HG03442 (cell line): ENCODE results near the gene SRCAP.

Experiments
- ATAC-seq: cut with Tn5 transposase; IDR thresholded peaks from one replicate; pipeline ENCODE4 v1.9.1; 2021; ENCODE audit warnings: mild to moderate bottlenecking, moderate library complexity; ENCODE audit not compliant: unreplicated experiment

Gene SRCAP

DNA sequence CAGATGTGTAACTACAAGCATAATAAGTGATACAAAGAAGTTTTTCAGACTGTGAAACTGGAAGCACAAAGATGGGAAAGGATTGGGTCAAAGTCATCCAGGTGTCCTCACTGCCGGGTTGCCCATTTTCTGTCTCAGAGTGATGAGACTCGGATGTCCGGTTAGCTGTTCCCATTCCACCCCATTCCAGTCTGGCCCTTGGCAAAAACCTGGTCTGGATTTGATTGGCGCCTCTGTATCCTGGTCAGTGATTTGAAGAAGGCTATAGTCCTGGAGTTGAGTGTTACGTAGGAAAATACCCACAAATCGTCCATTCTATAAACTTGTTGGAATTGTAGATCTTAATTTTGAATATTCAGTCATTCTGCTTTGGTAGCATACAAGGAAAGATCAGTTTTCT lies 29.4 kb downstream of the SRCAP start:
- no peak for ATAC-seq

DNA sequence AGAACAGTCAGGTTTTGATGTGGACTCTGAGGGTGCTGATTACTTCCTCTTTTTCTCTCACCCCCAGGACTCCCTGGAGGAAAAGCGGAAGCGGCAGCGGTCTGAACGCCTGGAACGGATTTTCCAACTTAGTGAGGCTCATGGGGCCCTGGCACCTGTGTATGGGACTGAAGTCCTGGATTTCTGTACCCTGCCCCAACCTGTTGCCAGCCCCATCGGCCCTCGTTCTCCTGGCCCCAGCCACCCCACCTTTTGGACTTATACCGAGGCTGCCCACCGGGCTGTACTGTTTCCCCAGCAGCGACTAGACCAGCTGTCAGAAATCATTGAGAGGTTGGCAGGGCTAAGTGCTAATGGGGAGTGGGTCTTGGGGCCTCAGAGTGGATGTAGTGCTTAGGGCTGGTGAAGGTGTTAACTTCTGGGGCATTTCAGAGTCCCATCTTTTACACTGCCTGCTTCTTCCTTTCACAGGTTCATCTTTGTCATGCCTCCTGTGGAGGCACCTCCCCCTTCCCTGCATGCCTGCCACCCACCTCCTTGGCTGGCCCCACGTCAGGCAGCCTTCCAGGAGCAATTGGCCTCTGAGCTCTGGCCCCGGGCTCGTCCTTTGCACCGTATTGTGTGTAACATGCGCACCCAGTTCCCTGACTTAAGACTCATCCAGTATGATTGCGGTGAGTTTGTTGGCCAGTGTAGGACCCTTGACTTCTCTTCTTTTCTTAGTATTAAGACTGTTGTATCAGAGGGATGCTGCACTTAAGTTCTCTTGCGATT lies 30.1 kb downstream of the SRCAP start:
- no peak for ATAC-seq

DNA sequence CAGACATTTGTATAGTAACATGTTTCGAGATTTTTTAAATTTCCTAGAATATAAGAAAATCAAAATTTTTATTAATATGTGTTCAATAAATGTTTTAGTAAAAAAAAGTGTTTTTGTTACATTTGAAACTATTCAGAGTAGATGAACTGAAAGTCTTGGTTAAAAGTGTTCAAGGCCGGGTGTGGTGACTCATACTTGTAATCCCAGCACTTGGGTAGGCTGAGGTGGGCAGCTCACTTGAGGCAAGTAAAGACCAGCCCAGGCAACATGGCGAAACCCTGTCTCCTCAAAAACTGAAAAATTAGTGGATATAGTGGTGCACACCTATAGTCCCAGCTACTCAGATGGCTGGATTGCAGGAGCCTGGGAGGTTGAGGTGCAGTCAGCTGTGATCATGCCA lies 32.4 kb downstream of the SRCAP start:
- ATAC-seq, result no peak

DNA sequence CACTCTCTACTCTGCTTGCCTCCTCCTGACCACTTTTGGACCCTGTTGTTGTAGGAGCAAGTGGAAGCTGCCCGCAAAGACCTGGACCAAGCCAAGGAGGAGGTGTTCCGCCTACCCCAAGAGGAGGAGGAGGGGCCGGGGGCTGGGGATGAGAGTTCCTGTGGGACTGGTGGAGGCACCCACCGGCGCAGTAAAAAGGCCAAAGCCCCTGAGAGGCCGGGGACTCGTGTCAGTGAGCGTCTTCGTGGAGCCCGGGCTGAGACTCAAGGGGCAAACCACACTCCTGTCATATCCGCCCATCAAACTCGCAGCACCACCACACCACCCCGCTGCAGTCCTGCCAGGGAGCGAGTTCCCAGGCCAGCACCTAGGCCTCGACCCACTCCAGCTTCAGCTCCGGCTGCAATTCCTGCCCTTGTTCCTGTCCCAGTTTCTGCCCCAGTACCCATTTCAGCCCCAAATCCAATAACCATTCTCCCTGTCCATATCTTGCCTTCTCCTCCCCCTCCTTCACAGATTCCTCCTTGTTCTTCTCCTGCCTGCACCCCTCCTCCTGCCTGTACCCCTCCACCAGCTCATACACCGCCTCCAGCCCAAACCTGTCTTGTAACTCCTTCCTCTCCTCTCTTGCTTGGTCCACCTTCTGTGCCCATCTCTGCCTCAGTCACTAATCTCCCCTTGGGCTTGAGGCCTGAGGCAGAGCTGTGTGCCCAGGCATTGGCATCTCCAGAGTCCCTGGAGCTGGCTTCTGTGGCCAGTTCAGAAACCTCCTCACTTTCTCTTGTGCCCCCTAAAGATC lies 38.2 kb downstream of the SRCAP start:
- ATAC-seq, result no peak

DNA sequence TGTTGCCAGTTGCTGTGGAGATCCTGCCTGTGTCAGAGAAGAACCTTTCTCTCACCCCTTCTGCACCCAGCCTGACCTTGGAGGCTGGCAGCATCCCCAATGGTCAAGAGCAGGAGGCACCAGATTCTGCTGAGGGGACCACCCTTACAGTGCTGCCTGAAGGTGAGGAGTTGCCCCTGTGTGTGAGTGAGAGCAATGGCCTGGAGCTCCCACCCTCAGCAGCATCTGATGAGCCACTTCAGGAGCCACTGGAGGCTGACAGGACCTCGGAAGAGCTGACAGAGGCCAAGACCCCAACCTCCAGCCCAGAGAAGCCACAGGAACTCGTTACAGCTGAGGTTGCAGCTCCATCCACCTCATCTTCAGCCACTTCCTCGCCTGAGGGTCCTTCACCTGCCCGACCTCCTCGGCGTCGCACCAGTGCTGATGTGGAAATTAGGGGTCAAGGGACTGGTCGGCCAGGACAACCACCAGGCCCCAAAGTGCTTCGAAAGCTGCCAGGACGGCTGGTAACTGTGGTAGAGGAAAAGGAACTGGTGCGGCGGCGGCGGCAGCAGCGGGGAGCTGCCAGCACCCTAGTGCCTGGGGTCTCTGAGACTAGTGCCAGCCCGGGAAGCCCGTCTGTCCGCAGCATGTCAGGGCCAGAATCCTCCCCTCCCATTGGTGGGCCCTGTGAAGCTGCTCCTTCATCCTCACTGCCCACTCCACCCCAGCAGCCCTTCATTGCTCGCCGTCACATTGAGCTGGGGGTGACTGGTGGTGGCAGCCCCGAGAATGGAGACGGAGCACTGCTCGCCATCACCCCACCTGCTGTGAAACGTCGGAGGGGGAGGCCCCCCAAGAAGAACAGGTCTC lies 39.0 kb downstream of the SRCAP start:
- no peak for ATAC-seq

DNA sequence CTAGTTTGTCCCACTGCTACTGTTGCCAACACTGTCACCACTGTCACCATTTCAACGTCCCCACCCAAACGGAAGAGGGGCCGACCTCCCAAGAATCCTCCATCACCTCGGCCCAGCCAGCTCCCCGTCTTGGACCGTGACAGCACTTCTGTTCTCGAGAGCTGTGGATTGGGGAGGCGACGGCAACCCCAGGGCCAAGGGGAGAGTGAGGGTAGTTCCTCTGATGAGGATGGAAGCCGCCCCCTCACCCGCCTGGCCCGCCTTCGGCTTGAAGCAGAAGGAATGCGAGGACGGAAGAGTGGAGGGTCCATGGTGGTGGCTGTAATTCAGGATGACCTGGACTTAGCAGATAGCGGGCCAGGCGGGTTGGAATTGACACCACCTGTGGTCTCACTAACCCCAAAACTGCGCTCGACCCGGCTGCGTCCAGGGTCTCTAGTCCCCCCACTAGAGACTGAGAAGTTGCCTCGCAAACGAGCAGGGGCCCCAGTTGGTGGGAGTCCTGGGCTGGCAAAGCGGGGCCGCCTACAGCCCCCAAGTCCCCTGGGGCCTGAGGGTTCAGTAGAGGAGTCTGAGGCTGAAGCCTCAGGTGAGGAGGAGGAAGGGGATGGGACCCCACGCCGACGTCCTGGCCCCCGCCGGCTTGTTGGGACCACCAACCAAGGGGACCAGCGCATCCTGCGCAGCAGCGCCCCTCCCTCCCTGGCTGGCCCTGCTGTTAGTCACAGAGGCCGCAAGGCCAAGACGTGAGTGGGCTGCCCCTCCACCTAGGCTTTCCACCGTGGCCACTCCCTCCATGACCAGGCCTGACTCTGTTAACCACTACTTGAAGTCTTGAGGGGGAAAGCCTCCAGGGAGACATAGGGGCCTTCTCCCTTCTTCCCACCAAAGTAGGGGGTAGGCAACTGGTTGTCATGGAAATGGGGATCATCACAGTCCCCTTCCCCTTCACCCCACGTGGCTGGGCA lies 40.3 kb downstream of the SRCAP start:
- no peak for ATAC-seq

DNA sequence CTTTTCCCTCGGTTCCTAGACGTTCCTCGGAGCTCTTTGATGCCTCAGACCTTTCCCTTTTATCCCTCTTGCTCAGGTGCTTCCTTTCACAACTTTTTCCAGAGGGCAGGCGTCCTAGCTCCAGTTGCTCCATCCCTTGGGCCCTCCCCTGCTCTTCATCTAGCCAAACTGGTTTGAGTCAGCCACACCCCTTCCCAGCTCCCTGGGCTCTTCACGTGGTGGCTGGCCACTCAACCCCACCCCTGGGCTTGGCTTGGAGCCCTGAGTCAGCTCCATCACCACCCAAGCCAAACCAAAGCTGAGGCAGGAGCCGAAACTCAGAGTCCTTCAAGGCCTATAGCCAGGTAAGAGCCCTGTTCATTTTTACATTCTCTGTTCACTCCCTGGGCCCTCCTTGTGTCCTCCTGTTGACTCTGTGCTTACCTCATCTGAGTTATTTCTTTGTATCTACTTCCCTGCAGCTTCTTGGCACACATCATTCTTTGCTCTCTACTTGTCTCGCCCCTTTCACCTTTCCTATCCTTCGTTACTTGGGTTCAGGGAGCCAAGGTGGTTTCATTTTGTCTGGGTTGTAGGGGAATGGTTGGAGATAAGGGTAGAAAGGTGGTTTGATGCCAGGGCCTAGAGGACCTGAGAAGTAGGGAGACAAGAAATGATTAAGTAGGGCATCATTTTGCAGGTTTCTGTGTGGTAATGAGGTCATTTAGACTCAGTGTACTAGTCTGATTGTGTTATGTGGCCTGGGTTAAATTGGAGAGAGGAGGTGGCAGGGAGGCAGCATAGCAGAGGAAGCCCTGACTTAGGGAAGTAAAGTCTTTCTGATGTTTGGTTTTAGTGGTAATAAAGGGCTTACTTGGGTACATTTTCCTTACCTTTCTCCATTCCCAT lies 41.6 kb downstream of the SRCAP start:
- ATAC-seq, result no peak

DNA sequence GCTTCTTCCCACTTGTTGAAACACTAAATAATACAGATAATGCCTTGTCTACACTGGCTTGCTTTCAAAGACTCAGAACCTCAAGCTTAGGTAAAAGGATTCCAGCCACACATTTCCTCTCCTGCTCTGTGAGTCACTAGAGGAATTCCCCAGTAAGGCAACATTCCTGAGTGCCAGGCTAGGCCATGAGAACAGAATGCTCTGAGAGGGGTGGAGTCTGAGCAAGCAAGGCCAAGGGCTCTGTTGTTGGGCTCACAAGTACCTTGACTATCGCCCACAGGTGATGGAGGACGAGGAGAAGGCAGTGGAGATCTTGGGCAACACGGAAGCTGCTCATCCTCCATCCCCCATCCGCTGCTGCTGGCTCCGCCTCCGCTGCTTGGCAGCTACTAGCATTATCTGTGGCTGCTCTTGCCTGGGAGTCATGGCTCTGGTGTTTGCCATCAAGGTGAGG lies 42.5 kb downstream of the SRCAP start:
- ATAC-seq, result no peak

DNA sequence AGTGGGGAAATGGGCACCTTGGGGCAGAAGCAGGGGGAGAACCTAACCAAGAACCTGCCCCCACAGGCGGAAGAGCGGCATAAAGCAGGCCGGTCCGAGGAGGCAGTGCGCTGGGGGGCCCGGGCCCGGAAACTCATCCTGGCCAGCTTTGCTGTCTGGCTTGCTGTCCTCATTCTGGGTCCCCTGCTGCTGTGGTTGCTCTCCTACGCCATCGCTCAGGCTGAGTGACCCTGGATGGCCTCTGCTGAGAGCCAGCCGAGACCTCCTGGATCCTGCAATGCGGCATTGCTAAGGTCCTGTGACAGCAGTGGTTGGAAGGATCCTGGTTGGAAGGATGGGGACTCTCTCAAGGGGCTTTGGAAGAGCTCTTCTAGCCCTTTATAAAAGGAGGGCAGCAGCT lies 44.7 kb downstream of the SRCAP start:
- no peak for ATAC-seq

DNA sequence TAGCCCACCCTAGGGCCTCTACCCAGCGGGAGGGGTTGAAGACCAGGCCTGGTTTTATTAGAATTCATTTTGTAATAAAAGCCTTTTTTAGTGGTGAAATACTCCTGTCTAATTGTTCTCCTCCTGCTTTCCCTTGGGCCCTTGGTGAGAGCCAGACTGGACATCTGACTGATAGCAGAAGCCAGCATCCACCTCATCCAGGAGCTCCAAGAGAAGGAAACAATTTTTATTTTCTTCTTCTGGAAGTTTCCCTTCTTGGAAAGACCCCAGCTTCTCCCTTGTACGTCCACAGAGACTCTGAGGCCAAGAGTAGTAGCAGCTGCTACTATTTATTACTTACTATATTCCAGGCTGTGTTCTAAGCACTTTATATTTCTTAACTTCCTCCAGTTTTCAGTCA lies 45.2 kb downstream of the SRCAP start:
- no peak for ATAC-seq

DNA sequence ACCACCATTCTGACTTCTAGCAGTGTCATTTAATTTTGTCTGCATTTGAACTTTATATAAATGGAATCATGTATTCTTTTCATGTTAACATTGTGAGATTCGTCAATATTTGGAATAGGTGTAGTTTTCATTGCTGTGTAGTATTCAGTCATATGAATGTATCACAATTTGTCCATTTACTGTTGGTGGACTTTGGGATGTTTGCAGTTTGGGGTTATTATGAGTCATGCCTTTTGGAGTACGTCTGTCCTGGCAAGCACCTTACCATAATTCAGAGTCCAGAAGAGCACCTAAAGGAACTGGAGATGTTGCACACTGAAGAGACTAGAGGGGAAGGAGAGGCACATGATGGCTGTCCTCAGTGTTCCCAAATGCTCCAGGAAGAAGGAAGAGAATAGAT lies 46.1 kb downstream of the SRCAP start:
- ATAC-seq, result no peak

DNA sequence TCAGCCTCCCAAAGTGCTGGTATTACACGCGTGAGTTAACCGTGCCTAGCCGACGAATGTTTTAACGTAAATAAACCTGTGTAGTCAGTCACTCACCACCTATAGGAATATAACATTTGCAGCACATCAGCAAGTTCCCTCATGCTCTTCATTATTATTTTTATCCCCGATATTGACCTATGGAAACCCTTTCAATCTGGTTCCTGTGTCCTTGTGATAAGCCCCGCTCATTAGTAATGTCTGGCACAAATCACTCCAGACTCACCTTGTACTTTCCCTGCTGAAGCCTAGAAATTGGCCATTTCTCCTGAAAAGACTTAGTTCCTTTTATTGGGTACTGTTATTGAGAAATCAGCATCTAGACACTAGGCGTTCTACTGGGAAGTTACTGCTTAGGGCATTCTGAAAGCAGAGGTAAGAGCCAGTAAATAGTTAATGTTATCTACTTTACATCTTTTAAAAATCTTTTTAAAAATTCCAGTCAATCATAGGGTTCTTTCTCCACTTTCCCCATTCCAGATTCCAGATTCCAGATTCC lies 47.7 kb downstream of the SRCAP start:
- no peak for ATAC-seq

DNA sequence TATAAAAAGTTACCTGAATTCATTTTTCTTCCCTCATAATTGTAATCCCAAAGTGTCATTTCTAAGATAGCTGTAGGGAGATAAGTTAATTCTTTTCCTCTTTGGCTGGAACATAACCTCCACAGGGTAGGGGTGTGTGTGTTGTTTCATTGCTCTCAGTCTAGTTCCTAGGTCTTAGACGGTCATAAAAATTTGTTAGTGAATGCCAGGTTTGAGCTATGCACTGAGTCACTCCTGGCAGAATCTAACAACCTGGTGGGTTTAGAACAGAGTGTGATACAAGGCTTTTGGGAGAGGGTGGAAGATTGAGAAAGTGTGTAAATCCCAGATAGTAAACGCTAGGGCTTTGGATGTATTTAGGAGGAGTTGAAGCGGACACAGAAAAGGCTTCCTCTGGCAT lies 48.4 kb downstream of the SRCAP start:
- ATAC-seq, result no peak

DNA sequence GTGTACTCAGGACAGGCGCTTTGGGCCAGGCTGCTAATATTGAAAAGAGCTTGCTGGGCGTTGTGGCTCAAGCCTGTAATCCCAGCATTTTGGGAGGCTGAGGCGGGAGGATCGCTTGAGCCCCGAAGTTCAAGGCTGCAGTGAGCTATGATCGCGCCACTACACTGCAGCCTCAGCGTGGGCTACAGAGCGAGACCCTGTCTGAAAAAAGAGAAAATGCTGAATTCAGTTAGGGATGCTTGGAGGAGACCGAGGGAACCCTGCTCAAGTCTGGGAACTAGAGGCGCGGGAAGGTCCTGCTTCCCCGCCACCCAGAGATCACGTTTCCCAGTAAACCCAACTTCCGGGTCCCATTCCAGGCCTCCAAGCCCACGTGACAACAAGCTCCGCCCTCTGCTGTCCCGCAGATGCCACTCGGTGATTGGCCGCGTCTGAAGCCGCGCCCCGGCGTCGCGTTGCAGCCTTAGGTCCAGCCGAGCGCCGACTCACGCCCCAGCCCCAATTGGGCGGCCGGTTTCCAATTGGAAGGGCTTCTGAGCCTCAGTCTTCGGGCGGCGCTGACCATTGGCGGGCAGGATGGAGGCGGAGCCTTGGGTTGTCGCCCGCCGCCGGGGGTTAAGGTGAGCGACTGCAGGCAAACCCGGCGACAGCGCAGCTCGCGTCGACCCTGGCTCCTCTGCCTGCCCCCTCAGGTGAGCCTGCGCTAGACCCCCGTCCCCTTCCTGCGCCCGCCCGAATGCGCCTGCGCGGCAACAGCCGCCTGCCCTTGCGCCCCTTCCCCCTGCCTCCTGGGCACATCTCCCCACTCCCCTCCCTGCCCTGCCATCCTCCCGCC lies 49.0 kb downstream of the SRCAP start, which contains the start of gene PHKG2:
Gene PHKG2 (plus strand): TSS at position 627 of the 835 bp plus-strand sequence. CDS start 396 bp downstream, outside the sequence.
- peak; percentile 95 for ATAC-seq

DNA sequence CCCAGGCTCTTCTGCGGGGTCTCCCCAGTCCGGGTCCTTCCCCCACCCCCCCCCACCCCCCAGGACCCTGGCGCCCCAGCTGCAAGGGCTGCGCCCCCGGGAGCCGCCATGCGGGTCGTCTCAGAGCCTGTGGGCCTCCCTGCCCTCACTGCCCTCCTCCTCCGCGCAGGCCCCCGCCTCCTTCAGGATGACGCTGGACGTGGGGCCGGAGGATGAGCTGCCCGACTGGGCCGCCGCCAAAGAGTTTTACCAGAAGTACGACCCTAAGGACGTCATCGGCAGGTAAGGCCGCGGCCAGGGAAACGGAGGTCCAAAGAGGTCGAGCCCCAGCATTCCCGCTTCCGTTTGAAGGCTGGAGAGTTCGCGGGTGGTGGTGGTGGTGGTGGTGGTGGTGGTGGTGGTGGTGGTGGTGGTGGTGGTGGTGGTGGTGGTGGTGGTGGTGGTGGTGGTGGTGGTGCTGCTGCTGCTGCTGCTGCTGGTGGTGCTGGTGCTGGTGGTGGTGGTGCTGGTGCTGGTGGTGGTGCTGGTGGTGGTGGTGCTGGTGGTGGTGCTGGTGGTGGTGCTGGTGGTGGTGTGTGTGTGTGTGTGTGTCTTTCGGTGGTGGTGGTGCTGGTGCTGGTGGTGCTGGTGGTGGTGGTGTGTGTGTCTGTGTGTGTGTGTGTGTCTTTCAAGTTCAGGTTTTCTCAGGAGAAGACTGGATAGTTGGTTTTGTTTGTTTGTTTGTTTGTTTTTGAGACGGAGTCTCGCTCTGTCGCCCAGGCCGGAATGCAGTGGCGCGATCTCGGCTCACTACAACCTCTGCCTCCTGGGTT lies 49.9 kb downstream of the SRCAP start:
- ATAC-seq, result peak; percentile 8

DNA sequence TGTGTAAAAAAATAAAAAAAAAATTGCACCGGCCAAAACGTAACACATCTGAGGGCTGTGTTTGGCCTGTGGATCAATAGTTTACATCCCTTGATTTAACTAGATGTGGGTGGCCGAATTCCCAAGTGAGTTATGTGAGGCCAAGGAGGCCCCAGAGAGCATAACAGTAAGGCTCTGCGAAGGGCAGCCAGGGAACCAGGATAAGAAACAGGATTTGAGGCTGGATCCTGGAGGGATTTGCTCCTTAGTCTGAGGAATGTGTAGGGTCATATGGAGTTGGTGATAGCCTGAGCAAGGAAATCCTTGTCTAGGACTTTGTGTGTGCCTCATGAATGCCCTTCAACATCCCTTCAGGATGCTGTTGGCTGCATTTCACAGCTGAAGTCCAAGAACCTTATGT lies 51.2 kb downstream of the SRCAP start:
- ATAC-seq, result no peak

DNA sequence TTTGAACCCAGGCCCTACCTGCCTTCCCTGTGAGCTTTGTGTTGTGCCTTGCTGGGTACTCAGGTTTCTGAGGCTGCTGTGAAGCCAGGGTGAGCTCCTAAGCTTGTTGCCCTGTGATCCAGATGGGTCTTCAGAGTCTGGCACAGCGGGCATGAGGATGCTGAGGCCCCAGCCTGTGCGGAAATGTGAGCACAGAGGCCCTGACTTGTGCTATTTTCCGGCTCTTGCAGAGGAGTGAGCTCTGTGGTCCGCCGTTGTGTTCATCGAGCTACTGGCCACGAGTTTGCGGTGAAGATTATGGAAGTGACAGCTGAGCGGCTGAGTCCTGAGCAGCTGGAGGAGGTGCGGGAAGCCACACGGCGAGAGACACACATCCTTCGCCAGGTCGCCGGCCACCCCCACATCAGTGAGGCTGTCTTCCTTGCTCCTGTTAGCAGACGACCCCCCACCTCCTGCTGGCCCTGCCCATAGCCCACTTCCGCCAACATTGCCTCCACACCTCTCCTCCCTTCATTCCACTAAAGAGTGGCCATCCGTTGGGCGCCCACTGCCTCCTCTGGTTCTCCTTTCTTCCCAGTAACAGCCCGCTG lies 52.0 kb downstream of the SRCAP start:
- ATAC-seq, result no peak
